AG04449 (cell line): ENCODE measurements around the gene AADACL2.

Source experiments
- CTCF ChIA-PET: fragments of 350-600 bp; formaldehyde crosslinking; extraction: SDS; loops from one replicate; lab custom pipeline; 2021; ENCODE audit warnings: antibody characterized with exemption; lab: Yijun Ruan, JAX
- POLR2A ChIA-PET: fragments of 400-600, 350-600 bp; formaldehyde crosslinking; extraction: SDS; loops from one replicate; lab custom pipeline; 2020; ENCODE audit warnings: antibody characterized with exemption, inconsistent platforms; lab: Yijun Ruan, JAX
- DNase-seq: peaks from one replicate; pipeline ENCODE4 v3.0.0-alpha.2; 2010; ENCODE audit warnings: low read depth, low spot score
- H3K4me3 ChIP-seq: 2 replicates; pipeline ENCODE4 v1.5.1; 2011; ENCODE audit warnings: low read depth, mild to moderate bottlenecking, control low read depth, low read length
- CTCF ChIP-seq: IDR thresholded peaks from one replicate; pipeline ENCODE4 v1.5.1; 2011; ENCODE audit warnings: mild to moderate bottlenecking, moderate library complexity, low read length, control low read depth, inconsistent platforms; ENCODE audit not compliant: insufficient read depth; ENCODE audit errors: missing control alignments

The AADACL2 gene

DNA sequence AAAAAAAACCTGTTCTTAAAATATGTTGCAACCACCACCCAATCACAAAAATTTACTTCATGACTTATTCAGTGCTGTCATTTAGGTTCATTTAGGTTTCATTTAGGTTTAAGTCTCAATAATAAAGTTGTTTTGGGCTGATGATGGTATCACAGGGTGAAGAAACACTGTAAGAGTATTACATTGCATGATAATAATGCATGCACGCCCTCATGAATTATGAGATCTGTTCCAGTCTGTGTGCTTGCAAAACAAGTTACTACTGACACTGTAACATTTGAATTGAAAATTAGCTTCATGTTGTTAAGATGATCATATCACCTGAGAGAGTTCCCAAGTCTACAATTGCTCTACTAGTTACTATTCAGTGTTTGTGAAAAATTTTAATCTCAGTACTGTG, at the start of gene AADACL2:
Gene AADACL2, plus strand, starts transcription at position 315 of the 400 bp plus-strand sequence. CDS start 109 bp downstream, outside the sequence.
- no peak for TF ChIP-seq CTCF
- ChIA-PET CTCF (no interaction called here), POLR2A (no interaction called here)
- no peak for DNase-seq
- no peak within 1 kb of the TSS for H3K4me3 ChIP-seq

- no peak for TF ChIP-seq CTCF
- no peak overlapping the region for H3K4me3 ChIP-seq
- no peak for DNase-seq
- CTCF ChIA-PET: no interaction called here
- POLR2A ChIA-PET: no interaction called here
Observed at GRCh38 chr3:151684094-151684493, 49.6 kb upstream of the AADACL2 start.

DNA sequence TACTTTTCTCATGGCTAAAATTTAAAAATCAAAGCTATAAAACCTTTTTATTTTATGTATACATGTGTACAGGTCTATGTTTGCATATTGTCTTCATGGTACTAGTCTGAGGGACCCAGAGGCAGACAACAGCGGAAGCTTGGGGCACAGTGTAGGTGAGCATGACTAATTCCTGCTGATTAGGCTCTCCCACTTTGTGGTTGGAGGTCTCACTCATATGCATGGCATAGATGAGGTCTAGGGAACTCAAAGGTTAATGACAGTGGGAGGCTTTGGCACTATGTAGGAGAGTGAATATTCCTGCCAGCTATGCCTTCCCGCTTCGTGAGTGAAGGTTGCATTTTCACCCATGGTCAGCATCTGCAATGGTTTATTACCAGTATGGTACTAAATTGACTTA, 47.5 kb upstream of the AADACL2 start:
- ChIA-PET CTCF (no interaction called here), POLR2A (no interaction called here)
- no peak for DNase-seq
- no peak overlapping the region for H3K4me3 ChIP-seq
- TF ChIP-seq CTCF: no peak

DNA sequence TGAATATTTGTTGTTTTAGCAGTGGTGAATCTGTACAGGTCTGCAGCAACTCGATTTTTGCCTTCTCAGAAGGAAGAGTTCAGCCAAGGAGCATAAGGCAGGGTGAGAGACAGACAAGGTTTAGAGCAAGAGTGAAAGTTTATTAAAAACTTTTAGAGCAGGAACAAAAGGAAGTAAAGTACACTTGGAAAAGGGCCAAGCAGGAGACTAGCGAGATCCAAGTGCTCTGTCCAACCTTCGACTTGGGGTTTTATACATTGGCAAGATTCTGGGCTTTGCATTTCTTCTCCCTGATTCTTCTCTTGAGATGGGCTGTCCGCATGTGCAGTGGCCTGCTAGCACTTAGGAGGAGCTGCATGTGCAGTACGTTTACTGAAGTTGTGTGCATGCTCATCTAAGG, 46.7 kb upstream of the AADACL2 start:
- no peak for TF ChIP-seq CTCF
- no peak overlapping the region for H3K4me3 ChIP-seq
- ChIA-PET POLR2A (no interaction called here), CTCF (no interaction called here)
- DNase-seq: no peak

GRCh38 chr3:151688571-151688970, 45.2 kb upstream of the AADACL2 start:
- POLR2A ChIA-PET: no interaction called here
- no peak for DNase-seq
- TF ChIP-seq CTCF: no peak
- H3K4me3 ChIP-seq: no peak overlapping the region
- CTCF ChIA-PET: no interaction called here

GRCh38 chr3:151690645-151691044, 43.1 kb upstream of the AADACL2 start:
- no peak for DNase-seq
- H3K4me3 ChIP-seq: no peak overlapping the region
- ChIA-PET CTCF (no interaction called here), POLR2A (no interaction called here)
- TF ChIP-seq CTCF: no peak
